22Rv1 (cell line): Measurements from ENCODE around the gene MLX.

ENCODE experiments used
- ZFX ChIP-seq: fragments of 450-650 bp; IDR thresholded peaks from 2 replicates; pipeline ENCODE4 v1.6.1; 2017; ENCODE audit warnings: antibody characterized with exemption, borderline replicate concordance
- TF ChIP-seq, protein P1 (sequence below): fragments of 450-650 bp; IDR thresholded peaks from 2 replicates; pipeline ENCODE4 v1.5.1; 2017; ENCODE audit warnings: mild to moderate bottlenecking

DNA sequence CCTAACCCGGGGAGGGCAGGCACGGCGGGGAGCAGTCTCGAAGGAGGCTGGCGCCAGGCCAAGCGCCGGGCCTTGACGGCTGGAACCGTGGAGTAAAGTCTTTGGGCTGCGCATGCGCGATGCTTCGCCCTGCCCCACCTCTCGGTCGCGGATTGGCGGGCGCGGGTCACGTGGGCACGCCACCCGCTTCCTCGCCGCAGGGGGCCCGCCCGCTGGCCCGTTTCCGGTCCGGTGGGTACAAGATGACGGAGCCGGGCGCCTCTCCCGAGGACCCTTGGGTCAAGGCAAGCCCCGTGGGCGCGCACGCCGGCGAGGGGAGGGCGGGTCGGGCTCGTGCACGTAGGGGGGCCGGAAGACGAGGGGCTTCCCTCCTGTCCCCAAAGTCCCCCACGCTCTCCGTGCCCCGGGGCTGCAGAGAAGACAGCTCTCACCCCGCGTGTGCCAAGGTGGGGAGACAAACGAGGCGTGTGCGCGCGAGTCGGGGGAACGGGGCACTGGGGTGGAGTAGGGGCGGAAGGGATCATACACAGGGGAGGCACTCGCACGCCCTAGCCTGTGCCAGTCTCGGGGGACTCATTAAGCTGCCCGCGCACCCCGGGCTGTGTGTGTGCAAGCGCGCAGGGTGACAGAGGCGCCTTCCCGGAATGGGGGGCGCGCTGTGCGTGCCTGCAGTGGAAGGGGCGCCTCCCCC, at the start of gene MLX:
- TF ChIP-seq, protein P1, sequence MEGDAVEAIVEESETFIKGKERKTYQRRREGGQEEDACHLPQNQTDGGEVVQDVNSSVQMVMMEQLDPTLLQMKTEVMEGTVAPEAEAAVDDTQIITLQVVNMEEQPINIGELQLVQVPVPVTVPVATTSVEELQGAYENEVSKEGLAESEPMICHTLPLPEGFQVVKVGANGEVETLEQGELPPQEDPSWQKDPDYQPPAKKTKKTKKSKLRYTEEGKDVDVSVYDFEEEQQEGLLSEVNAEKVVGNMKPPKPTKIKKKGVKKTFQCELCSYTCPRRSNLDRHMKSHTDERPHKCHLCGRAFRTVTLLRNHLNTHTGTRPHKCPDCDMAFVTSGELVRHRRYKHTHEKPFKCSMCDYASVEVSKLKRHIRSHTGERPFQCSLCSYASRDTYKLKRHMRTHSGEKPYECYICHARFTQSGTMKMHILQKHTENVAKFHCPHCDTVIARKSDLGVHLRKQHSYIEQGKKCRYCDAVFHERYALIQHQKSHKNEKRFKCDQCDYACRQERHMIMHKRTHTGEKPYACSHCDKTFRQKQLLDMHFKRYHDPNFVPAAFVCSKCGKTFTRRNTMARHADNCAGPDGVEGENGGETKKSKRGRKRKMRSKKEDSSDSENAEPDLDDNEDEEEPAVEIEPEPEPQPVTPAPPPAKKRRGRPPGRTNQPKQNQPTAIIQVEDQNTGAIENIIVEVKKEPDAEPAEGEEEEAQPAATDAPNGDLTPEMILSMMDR = no peak
- TF ChIP-seq ZFX = no peak
